ENCODE results near the gene UBE2E3. TPM values are rescaled to one million over a fixed set of nuclear protein-coding genes. Genes with fewer than 3 reads are reported as not detected.

UBE2E3 gene
- total and polyA plus RNA-seq, 2 experiments from 2014 or later: 151 to 211 TPM

DNA sequence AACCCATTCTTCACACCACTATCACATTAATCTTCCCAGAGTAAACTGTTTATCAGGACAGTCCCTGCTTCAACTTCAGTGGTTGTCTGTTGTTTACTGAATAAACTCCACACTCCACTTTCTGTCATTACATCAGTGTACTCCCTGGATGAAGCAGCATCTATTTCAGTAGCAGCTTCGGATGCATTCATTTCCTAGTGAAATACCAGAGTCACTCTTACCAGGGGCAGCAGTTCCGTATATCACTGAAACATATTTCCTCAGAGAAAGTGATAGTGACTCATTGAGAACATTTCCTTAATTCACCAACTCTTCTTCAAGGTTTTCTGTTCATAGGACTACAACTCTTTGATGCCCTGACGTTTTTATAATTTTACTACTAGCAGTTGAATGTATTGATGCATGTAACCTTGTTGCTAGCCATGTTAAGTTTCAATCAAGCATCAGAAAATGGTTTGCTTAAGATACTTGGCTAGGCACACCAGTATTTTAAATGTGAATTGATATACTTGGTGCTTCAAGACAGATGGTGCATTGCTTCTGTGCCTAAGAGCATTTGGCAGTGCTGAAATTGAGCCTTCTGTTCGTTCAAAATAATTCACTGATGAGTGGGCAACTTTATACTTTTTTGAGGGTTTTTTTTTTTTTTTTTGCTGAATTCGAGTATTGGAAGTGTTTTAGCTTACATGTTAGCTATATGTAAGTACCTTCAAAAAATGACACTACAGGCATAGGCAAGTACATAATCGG, 92.3 kb downstream of the UBE2E3 start:
- no peaks in the 10 kb centered on the region for H3K27me3 ChIP-seq
- no peak overlapping the region for H3K4me3 ChIP-seq
- H3K36me3 ChIP-seq (replicated peaks; ENCODE audit: insufficient read depth, low read depth): no peaks in the 10 kb centered on the region
- H4K20me1 ChIP-seq (ENCODE audit: insufficient read depth, poor library complexity, severe bottlenecking): no peaks in the 10 kb centered on the region
- H3K9me2 ChIP-seq (replicated peaks; ENCODE audit: insufficient read depth): no peaks in the 10 kb centered on the region
- H3K4me2 ChIP-seq: no peak overlapping the region
- TF ChIP-seq, protein P1, sequence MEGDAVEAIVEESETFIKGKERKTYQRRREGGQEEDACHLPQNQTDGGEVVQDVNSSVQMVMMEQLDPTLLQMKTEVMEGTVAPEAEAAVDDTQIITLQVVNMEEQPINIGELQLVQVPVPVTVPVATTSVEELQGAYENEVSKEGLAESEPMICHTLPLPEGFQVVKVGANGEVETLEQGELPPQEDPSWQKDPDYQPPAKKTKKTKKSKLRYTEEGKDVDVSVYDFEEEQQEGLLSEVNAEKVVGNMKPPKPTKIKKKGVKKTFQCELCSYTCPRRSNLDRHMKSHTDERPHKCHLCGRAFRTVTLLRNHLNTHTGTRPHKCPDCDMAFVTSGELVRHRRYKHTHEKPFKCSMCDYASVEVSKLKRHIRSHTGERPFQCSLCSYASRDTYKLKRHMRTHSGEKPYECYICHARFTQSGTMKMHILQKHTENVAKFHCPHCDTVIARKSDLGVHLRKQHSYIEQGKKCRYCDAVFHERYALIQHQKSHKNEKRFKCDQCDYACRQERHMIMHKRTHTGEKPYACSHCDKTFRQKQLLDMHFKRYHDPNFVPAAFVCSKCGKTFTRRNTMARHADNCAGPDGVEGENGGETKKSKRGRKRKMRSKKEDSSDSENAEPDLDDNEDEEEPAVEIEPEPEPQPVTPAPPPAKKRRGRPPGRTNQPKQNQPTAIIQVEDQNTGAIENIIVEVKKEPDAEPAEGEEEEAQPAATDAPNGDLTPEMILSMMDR (IDR thresholded peaks at IDR 0.05; ENCODE audit: poor library complexity): no peak
- no peak for TF ChIP-seq EZH2 (IDR thresholded peaks at IDR 0.05; ENCODE audit: borderline replicate concordance)
- no peak for TF ChIP-seq EZH2phosphoT487 (IDR thresholded peaks at IDR 0.05; ENCODE audit: low read depth, severe bottlenecking, unreplicated experiment)
- H3K27ac ChIP-seq: no peak overlapping the region
- DNase-seq (ENCODE audit: low spot score): no peak
- H3K79me2 ChIP-seq: peaks cover 4% of the 10 kb centered on the region
- H3K9me3 ChIP-seq (ENCODE audit: low read depth): no peaks in the 10 kb centered on the region
- peaks cover 5% of the 10 kb centered on the region for H3K4me1 ChIP-seq (ENCODE audit: insufficient read depth)
- WGBS (ENCODE audit: low lambda C conversion rate, missing lambda C conversion rate): 77% methylated on average over 6 of the region's 6 CpGs
- H2AFZ ChIP-seq: no peak overlapping the region

DNA sequence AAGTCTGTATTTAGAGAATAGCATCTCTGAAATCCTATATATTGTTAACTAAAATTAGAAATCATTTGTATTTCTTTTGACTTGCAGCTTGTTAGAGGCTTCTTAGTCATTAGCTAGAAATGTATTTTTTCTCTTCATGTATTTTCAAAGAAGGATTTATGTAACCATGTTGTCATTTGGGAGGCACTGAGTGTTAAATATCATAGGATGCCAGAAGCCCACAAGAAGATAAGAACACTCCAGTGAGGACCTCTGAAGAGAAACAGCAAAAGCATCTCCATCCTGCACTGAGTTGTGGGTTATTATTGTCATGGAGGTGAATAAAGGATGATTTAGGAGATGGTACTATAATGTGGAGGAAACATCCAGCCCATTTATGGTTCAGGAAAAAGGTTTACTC, 93.5 kb downstream of the UBE2E3 start:
- no peaks in the 10 kb centered on the region for H3K9me2 ChIP-seq (replicated peaks; ENCODE audit: insufficient read depth)
- H2AFZ ChIP-seq: no peak overlapping the region
- no peak overlapping the region for H3K27ac ChIP-seq
- H3K36me3 ChIP-seq (replicated peaks; ENCODE audit: insufficient read depth, low read depth): no peaks in the 10 kb centered on the region
- no peak for DNase-seq (ENCODE audit: low spot score)
- peaks cover 5% of the 10 kb centered on the region for H3K4me1 ChIP-seq (ENCODE audit: insufficient read depth)
- H3K79me2 ChIP-seq: no peaks in the 10 kb centered on the region
- no peak overlapping the region for H3K4me2 ChIP-seq
- H3K27me3 ChIP-seq: no peaks in the 10 kb centered on the region
- TF ChIP-seq EZH2phosphoT487 (IDR thresholded peaks at IDR 0.05; ENCODE audit: low read depth, severe bottlenecking, unreplicated experiment): no peak
- TF ChIP-seq, protein P1 (IDR thresholded peaks at IDR 0.05; ENCODE audit: poor library complexity): no peak
- no peak for TF ChIP-seq EZH2 (IDR thresholded peaks at IDR 0.05; ENCODE audit: borderline replicate concordance)
- no peaks in the 10 kb centered on the region for H3K9me3 ChIP-seq (ENCODE audit: low read depth)
- H3K4me3 ChIP-seq: no peak overlapping the region
- no peaks in the 10 kb centered on the region for H4K20me1 ChIP-seq (ENCODE audit: insufficient read depth, poor library complexity, severe bottlenecking)

DNA sequence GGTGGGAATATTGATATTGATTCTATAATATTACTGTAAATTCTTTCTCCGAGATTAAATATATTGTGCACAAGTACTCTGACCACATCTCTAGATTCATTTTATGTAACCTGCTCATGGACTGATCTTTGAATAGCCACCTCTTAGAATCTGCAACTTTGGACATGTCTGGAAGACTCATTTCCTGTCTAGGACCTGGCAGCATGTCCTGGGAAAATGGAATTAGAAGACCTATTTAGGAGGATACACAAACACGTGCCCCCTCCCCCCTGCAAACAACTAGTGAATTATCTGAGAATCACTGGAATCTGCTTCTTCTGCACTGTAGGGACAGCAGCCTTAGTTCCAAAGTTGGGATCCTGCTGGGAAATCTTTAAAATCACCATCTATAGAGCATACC, 94.1 kb downstream of the UBE2E3 start:
- Histone ChIP-seq H3K4me3 (no peak overlapping the region), H4K20me1 (ENCODE audit: insufficient read depth, poor library complexity, severe bottlenecking) (no peaks in the 10 kb centered on the region), H3K27me3 (no peaks in the 10 kb centered on the region), H3K9me3 (ENCODE audit: low read depth) (no peaks in the 10 kb centered on the region), H3K4me2 (no peak overlapping the region), H3K79me2 (no peaks in the 10 kb centered on the region), H2AFZ (no peak overlapping the region), H3K27ac (no peak overlapping the region), H3K9me2 (replicated peaks; ENCODE audit: insufficient read depth) (no peaks in the 10 kb centered on the region), H3K4me1 (ENCODE audit: insufficient read depth) (peaks cover 5% of the 10 kb centered on the region), H3K36me3 (replicated peaks; ENCODE audit: insufficient read depth, low read depth) (no peaks in the 10 kb centered on the region)
- TF ChIP-seq, protein P1 (IDR thresholded peaks at IDR 0.05; ENCODE audit: poor library complexity): no peak
- TF ChIP-seq EZH2 (IDR thresholded peaks at IDR 0.05; ENCODE audit: borderline replicate concordance) (no peak), EZH2phosphoT487 (IDR thresholded peaks at IDR 0.05; ENCODE audit: low read depth, severe bottlenecking, unreplicated experiment) (no peak)
- DNase-seq (ENCODE audit: low spot score): no peak
- 82% methylated on average over 2 of the region's 2 CpGs for WGBS (ENCODE audit: low lambda C conversion rate, missing lambda C conversion rate)

Measured in hepatocyte (in vitro differentiated cells).